K562 (cell line): ENCODE results near the gene SNX14. TPM values are rescaled to one million over a fixed set of nuclear protein-coding genes. Genes with fewer than 3 reads are reported as not detected.
A peak's percentile ranks its signal among the peaks of the same experiment; 100 is the strongest.

Experiments used
- BRF1 ChIP-seq: IDR thresholded peaks from 3 replicates; pipeline ENCODE4 v1.6.1; 2011; ENCODE audit warnings: borderline replicate concordance, mild to moderate bottlenecking; ENCODE audit not compliant: insufficient read length; ENCODE audit errors: extremely low read depth
- CBX5 ChIP-seq: IDR thresholded peaks from 2 replicates; pipeline ENCODE4 v1.6.1; 2014; ENCODE audit warnings: low read depth, borderline replicate concordance
- PHB2 ChIP-seq: fragments of 450-650 bp; IDR thresholded peaks from 2 replicates; pipeline ENCODE4 v1.6.1; 2017; ENCODE audit warnings: low read depth
- PHF20 ChIP-seq: fragments of 450-650 bp; IDR thresholded peaks from 2 replicates; pipeline ENCODE4 v1.6.1; 2018; ENCODE audit not compliant: partially characterized antibody
- PHF8 ChIP-seq: fragments of 200-600 bp; sonication (generic); IDR thresholded peaks from 2 replicates; pipeline ENCODE4 v1.6.1; 2012; ENCODE audit warnings: mixed run types, mild to moderate bottlenecking, inconsistent platforms, low read length, moderate library complexity, borderline replicate concordance
- PHTF2 ChIP-seq: fragments of 250-450 bp; sonication (Bioruptor Pico); IDR thresholded peaks from 2 replicates; pipeline ENCODE4 v1.5.0; 2021; ENCODE audit warnings: mild to moderate bottlenecking
- RFX1 ChIP-seq: fragments of 450-650 bp; IDR thresholded peaks from 2 replicates; pipeline ENCODE4 v1.6.1; 2016; ENCODE audit warnings: mild to moderate bottlenecking, moderate library complexity
- ZC3H8 ChIP-seq: fragments of 450-650 bp; IDR thresholded peaks from 2 replicates; pipeline ENCODE4 v1.6.1; 2017
- ZNF174 ChIP-seq: fragments of 250-450 bp; sonication (Bioruptor Pico); IDR thresholded peaks from 2 replicates; pipeline ENCODE4 v1.4.0; 2020; ENCODE audit warnings: mild to moderate bottlenecking
- ZNF239 ChIP-seq: fragments of 250-450 bp; sonication (Bioruptor Pico); IDR thresholded peaks from 2 replicates; pipeline ENCODE4 v1.4.0; 2020; ENCODE audit warnings: mild to moderate bottlenecking
- ZNF311 ChIP-seq: fragments of 250-450 bp; sonication (Bioruptor Pico); IDR thresholded peaks from 2 replicates; pipeline ENCODE4 v1.4.0; 2020; ENCODE audit warnings: mild to moderate bottlenecking, moderate library complexity
- ZNF584 ChIP-seq: fragments of 200-800 bp; sonication (Bioruptor generic); IDR thresholded peaks from 2 replicates; pipeline ENCODE4 v1.6.1; 2016; ENCODE audit warnings: low read depth, mild to moderate bottlenecking, missing genetic modification characterization, missing compliant biosample characterization
- ZNF589 ChIP-seq: fragments of 200-800 bp; sonication (Bioruptor generic); IDR thresholded peaks from 2 replicates; pipeline ENCODE4 v1.6.1; 2016; ENCODE audit warnings: low read depth, missing genetic modification characterization, missing compliant biosample characterization
- polyA plus RNA-seq, 8 experiments: library from polyadenylated mRNA; depleted of rRNA in 4 of 8; stranded (reverse) in 5 of 8; unstranded in 3 of 8; fragments of >200 nt; fragmentation: Nextera tagmentation in 2 of 8; fragmentation: Illumina TruSeq in 1 of 8; extraction: Ambion mirVana in 2 of 8; extraction: Trizol in 1 of 8; gene quantifications; 2 replicates each; pipeline versions ENCODE4 v1.2.1 to v1.2.3, GENCODE V29; 2011 to 2014; ENCODE audit warnings: inconsistent platforms in 1 of 8, missing spikeins in 1 of 8
- total RNA-seq, 7 experiments: library from RNA; depleted of rRNA in 6 of 7; stranded (reverse); fragments of >200 nt in 6 of 7; fragmentation: Illumina TruSeq in 2 of 7; extraction: Trizol in 2 of 7; gene quantifications; 2 replicates each; pipeline versions ENCODE4 v1.2.1 to v1.2.3, GENCODE V29; 2011 to 2021; ENCODE audit warnings: low replicate concordance in 1 of 7
- TF ChIP-seq, protein P1 (sequence below): sonication (generic); formaldehyde crosslinking; IDR thresholded peaks from 2 replicates; pipeline ENCODE4 v1.4.0; 2020; ENCODE audit warnings: mild to moderate bottlenecking, missing genetic modification reagents
- TF ChIP-seq, protein P2 (sequence below): fragments of 250-450 bp; sonication (Bioruptor Pico); IDR thresholded peaks from 2 replicates; pipeline ENCODE4 v1.4.0; 2020
- TF ChIP-seq, protein P3 (sequence below): sonication (generic); formaldehyde crosslinking; IDR thresholded peaks from 2 replicates; pipeline ENCODE4 v1.8.0; 2022; ENCODE audit warnings: mild to moderate bottlenecking, missing genetic modification reagents, borderline replicate concordance
- TF ChIP-seq, protein P4 (sequence below): IDR thresholded peaks from 3 replicates; pipeline ENCODE4 v1.6.1; 2011; ENCODE audit warnings: borderline replicate concordance, mild to moderate bottlenecking; ENCODE audit not compliant: insufficient read length, insufficient read depth
- TF ChIP-seq, protein P5 (sequence below): fragments of 450-650 bp; conservative IDR thresholded peaks from 2 replicates; pipeline ENCODE4 v1.6.1; 2016; ENCODE audit warnings: missing genetic modification characterization, low read depth, mild to moderate bottlenecking, control low read depth, missing compliant biosample characterization
- TF ChIP-seq, protein P6 (sequence below): fragments of 250-450 bp; sonication (Bioruptor Pico); IDR thresholded peaks from 2 replicates; pipeline ENCODE4 v1.6.1; 2021; ENCODE audit warnings: mild to moderate bottlenecking

Gene SNX14
- total and polyA plus RNA-seq, 9 of the 15 experiments (the other 6 are each of a cell fraction or from before 2014, with no cell fraction given), result 46.5 to 140 (median 71.2) TPM

DNA sequence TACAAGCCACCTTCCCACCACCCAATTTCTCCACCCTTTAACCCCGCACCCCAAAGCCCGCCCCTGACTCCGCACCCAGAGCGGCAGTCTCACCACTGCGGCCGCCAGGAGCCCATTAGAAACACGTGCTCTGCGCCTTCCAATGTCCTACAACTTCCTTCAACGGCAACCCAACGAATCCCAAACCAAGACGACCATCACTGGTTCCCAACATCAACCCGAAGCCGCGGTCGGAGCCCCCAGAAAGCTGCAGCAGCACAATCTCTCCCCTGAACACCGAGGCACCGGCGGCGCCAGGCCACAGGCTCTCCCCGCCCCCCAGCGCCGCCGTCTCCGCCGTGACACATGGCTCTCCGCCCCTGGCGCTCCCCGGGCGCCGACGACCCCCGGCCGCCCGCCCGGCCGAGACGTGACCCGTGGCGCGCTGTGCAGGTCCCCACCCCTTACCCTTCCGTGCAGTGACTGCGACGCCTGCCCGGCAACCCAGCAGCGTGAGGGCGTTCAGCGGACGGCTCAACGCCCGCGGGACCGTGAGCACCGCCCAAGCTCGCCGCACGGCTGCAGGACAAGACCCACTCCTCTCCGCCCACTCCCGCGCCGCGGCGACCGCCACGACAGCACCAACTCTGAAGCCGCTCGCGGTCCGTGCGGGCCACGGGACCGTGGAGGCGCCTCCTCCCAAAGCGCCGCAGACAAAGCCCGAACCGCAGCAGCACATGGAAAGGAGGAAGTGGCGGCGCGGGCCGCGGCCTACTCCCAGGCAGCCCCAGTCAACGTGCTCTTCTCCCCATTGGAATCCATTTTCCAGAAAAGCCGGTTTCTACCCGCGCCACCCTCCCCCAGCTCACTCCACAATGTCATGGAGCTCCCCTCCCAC, 48.5 kb upstream of the SNX14 start (continued):
- TF ChIP-seq, protein P1, sequence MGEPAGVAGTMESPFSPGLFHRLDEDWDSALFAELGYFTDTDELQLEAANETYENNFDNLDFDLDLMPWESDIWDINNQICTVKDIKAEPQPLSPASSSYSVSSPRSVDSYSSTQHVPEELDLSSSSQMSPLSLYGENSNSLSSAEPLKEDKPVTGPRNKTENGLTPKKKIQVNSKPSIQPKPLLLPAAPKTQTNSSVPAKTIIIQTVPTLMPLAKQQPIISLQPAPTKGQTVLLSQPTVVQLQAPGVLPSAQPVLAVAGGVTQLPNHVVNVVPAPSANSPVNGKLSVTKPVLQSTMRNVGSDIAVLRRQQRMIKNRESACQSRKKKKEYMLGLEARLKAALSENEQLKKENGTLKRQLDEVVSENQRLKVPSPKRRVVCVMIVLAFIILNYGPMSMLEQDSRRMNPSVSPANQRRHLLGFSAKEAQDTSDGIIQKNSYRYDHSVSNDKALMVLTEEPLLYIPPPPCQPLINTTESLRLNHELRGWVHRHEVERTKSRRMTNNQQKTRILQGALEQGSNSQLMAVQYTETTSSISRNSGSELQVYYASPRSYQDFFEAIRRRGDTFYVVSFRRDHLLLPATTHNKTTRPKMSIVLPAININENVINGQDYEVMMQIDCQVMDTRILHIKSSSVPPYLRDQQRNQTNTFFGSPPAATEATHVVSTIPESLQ (CRISPR knock-in tag), result no peak
- TF ChIP-seq ZNF239 (CRISPR knock-in tag) (no peak), PHF20 (no peak), ZNF311 (CRISPR knock-in tag) (no peak), ZC3H8 (no peak), ZNF589 (no peak), CBX5 (no peak), PHTF2 (no peak), ZNF584 (CRISPR knock-in tag) (no peak), ZNF174 (CRISPR knock-in tag) (no peak), PHB2 (no peak), PHF8 (no peak), BRF1 (no peak), RFX1 (no peak)
- TF ChIP-seq, protein P2, sequence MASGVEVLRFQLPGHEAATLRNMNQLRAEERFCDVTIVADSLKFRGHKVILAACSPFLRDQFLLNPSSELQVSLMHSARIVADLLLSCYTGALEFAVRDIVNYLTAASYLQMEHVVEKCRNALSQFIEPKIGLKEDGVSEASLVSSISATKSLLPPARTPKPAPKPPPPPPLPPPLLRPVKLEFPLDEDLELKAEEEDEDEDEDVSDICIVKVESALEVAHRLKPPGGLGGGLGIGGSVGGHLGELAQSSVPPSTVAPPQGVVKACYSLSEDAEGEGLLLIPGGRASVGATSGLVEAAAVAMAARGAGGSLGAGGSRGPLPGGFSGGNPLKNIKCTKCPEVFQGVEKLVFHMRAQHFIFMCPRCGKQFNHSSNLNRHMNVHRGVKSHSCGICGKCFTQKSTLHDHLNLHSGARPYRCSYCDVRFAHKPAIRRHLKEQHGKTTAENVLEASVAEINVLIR, result no peak
- TF ChIP-seq, protein P3, sequence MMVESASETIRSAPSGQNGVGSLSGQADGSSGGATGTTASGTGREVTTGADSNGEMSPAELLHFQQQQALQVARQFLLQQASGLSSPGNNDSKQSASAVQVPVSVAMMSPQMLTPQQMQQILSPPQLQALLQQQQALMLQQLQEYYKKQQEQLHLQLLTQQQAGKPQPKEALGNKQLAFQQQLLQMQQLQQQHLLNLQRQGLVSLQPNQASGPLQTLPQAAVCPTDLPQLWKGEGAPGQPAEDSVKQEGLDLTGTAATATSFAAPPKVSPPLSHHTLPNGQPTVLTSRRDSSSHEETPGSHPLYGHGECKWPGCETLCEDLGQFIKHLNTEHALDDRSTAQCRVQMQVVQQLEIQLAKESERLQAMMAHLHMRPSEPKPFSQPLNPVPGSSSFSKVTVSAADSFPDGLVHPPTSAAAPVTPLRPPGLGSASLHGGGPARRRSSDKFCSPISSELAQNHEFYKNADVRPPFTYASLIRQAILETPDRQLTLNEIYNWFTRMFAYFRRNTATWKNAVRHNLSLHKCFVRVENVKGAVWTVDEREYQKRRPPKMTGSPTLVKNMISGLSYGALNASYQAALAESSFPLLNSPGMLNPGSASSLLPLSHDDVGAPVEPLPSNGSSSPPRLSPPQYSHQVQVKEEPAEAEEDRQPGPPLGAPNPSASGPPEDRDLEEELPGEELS, result 0 out of 2 replicates have a peak, but pooled peaks have one; percentile 40
- TF ChIP-seq, protein P4, sequence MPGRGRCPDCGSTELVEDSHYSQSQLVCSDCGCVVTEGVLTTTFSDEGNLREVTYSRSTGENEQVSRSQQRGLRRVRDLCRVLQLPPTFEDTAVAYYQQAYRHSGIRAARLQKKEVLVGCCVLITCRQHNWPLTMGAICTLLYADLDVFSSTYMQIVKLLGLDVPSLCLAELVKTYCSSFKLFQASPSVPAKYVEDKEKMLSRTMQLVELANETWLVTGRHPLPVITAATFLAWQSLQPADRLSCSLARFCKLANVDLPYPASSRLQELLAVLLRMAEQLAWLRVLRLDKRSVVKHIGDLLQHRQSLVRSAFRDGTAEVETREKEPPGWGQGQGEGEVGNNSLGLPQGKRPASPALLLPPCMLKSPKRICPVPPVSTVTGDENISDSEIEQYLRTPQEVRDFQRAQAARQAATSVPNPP, result no peak
- TF ChIP-seq, protein P5, sequence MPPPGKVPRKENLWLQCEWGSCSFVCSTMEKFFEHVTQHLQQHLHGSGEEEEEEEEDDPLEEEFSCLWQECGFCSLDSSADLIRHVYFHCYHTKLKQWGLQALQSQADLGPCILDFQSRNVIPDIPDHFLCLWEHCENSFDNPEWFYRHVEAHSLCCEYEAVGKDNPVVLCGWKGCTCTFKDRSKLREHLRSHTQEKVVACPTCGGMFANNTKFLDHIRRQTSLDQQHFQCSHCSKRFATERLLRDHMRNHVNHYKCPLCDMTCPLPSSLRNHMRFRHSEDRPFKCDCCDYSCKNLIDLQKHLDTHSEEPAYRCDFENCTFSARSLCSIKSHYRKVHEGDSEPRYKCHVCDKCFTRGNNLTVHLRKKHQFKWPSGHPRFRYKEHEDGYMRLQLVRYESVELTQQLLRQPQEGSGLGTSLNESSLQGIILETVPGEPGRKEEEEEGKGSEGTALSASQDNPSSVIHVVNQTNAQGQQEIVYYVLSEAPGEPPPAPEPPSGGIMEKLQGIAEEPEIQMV (tag), result no peak
- TF ChIP-seq, protein P6, sequence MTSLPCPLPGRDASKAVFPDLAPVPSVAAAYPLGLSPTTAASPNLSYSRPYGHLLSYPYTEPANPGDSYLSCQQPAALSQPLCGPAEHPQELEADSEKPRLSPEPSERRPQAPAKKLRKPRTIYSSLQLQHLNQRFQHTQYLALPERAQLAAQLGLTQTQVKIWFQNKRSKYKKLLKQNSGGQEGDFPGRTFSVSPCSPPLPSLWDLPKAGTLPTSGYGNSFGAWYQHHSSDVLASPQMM, result no peak
